ENCODE measurements around the gene LRIT1.
"Not testable (repeated sequence)": the region's sequence is repeated elsewhere in the genome, so short reads cannot be mapped to it uniquely, and the experiment has no call there.

Gene LRIT1

GRCh38 chr10:84241185-84241790 lies at the start of gene LRIT1:
Gene LRIT1, minus strand, starts transcription at chr10:84241546. Its CDS starts 107 bp downstream, at chr10:84241439.
- no peak for DNase-seq (ENCODE audit: low spot score)

- DNase-seq (ENCODE audit: low spot score): no peak
Observed at GRCh38 chr10:84290235-84290634, 48.9 kb upstream of the LRIT1 start.

- DNase-seq (ENCODE audit: low spot score): no peak
Observed at GRCh38 chr10:84289521-84290200, 48.3 kb upstream of the LRIT1 start.

GRCh38 chr10:84288151-84288550 lies 46.8 kb upstream of the LRIT1 start:
- no peak for DNase-seq (ENCODE audit: low spot score)

- DNase-seq (ENCODE audit: low spot score): no peak
Observed at GRCh38 chr10:84286695-84287094, 45.3 kb upstream of the LRIT1 start.

- DNase-seq (ENCODE audit: low spot score): not testable (repeated sequence)
Observed at GRCh38 chr10:84279876-84280475, 38.6 kb upstream of the LRIT1 start.

GRCh38 chr10:84270708-84271107 lies 29.4 kb upstream of the LRIT1 start:
- DNase-seq (ENCODE audit: low spot score): no peak

- peak; percentile 98 for DNase-seq (ENCODE audit: low spot score)
Observed at GRCh38 chr10:84269773-84270172, 28.4 kb upstream of the LRIT1 start.

GRCh38 chr10:84269162-84269561 lies 27.8 kb upstream of the LRIT1 start:
- DNase-seq (ENCODE audit: low spot score): peak; percentile 40

- peak; percentile 74 for DNase-seq (ENCODE audit: low spot score)
Observed at GRCh38 chr10:84267503-84268126, 26.3 kb upstream of the LRIT1 start.

- peak; percentile 3 for DNase-seq (ENCODE audit: low spot score)
Observed at GRCh38 chr10:84265418-84265817, 24.1 kb upstream of the LRIT1 start.

GRCh38 chr10:84264611-84265141 lies 23.3 kb upstream of the LRIT1 start:
- DNase-seq (ENCODE audit: low spot score): peak; percentile 63

GRCh38 chr10:84263716-84264115 lies 22.4 kb upstream of the LRIT1 start:
- DNase-seq (ENCODE audit: low spot score): no peak

- no peak for DNase-seq (ENCODE audit: low spot score)
Observed at GRCh38 chr10:84262190-84262956, 21.0 kb upstream of the LRIT1 start.

- no peak for DNase-seq (ENCODE audit: low spot score)
Observed at GRCh38 chr10:84261236-84261915, 20.0 kb upstream of the LRIT1 start.

- no peak for DNase-seq (ENCODE audit: low spot score)
Observed at GRCh38 chr10:84258034-84258695, 16.8 kb upstream of the LRIT1 start.

GRCh38 chr10:84257343-84258020 lies 16.1 kb upstream of the LRIT1 start:
- no peak for DNase-seq (ENCODE audit: low spot score)

GRCh38 chr10:84256510-84257342 lies 15.4 kb upstream of the LRIT1 start:
- peak; percentile 25 for DNase-seq (ENCODE audit: low spot score)
